Measurements from ENCODE around the gene FYB1. TPM values are rescaled to one million over a fixed set of nuclear protein-coding genes. Genes with fewer than 3 reads are reported as not detected.

Gene FYB1
- total and polyA plus RNA-seq, 2 of the 8 experiments (the other 6 are each of a cell fraction or from before 2014, with no cell fraction given) = not detected

GRCh38 chr5:39074017-39074814 lies 145.1 kb downstream of the FYB1 start, which contains the start of gene RICTOR (continued):
- TF ChIP-seq CHD7 (IDR thresholded peaks at IDR 0.05; ENCODE audit: insufficient replicate concordance, low read length) = no peak
- peak; percentile 82 for TF ChIP-seq PHF8 (conservative IDR thresholded peaks at IDR 0.05; ENCODE audit: low read depth, low read length)
- peak; percentile 58; the same call in 1 of the 2 replicates for TF ChIP-seq KDM5A (IDR thresholded peaks at IDR 0.05; ENCODE audit: low read length)
- TF ChIP-seq RBBP5 (IDR thresholded peaks at IDR 0.05; ENCODE audit: borderline replicate concordance, low read depth, low read length) = peak; percentile 92; the same call in 1 of the 2 replicates
- TF ChIP-seq TBP (IDR thresholded peaks at IDR 0.05; ENCODE audit: low read depth, low read length) = peak; percentile 3
- TF ChIP-seq RNF2 (IDR thresholded peaks at IDR 0.05; ENCODE audit: borderline replicate concordance, low read depth, low read length, missing control alignments, poor library complexity, severe bottlenecking) = no peak
- TF ChIP-seq NRF1 (IDR thresholded peaks at IDR 0.05; ENCODE audit: low read depth, low read length) = no peak
- peak; percentile 42; the same call in 1 of the 2 replicates for TF ChIP-seq E2F6 (IDR thresholded peaks at IDR 0.05)

Data from H1 (cell line).